A549 (cell line): ENCODE measurements around the gene SOD2. TPM values are rescaled to one million over a fixed set of nuclear protein-coding genes. Genes with fewer than 3 reads are reported as not detected.
A peak's percentile ranks its signal among the peaks of the same experiment; 100 is the strongest.
"Not testable (repeated sequence)": the region's sequence is repeated elsewhere in the genome, so short reads cannot be mapped to it uniquely, and the experiment has no call there.

Experiments
- ATAC-seq, 2 experiments: fragments of 200-7000 bp in 1 of 2; fragments of >200 bp in 1 of 2; cut with Nextera tagmentation in 1 of 2; cut with Tn5 transposase in 1 of 2; 3 replicates each; pipeline versions ENCODE4 v1.8.0 to v1.9.1; 2018 to 2020; ENCODE audit warnings: mild to moderate bottlenecking in 1 of 2, moderate library complexity in 1 of 2
- CTCF ChIA-PET: fragments of 300-600 bp; sonication (Branson Sonifier 250); formaldehyde crosslinking; extraction: SDS; loops from one replicate; lab custom pipeline; 2021; ENCODE audit warnings: antibody characterized with exemption, inconsistent platforms; lab: Yijun Ruan, JAX
- POLR2A ChIA-PET: fragments of 350-600 bp; formaldehyde crosslinking; extraction: SDS; loops from one replicate; lab custom pipeline; 2021; ENCODE audit warnings: antibody characterized with exemption, inconsistent platforms; lab: Yijun Ruan, JAX
- DNase-seq, 2 experiments: peaks; one replicate each; pipeline versions ENCODE4 v3.0.0 to v3.0.0-alpha.2; 2011 to 2016; ENCODE audit warnings: low read depth in 1 of 2, low spot score in 1 of 2
- FAIRE-seq: peaks from 2 replicates; lab custom pipeline; 2011; peaks lifted over from hg19 to GRCh38; lab: Jason Lieb, UNC
- H3K27ac ChIP-seq, 2 experiments: fragments of >200 bp; sonication (Bioruptor Twin); formaldehyde crosslinking; 3 replicates each; pipeline ENCODE4 v1.5.1; 2016 to 2017
- H3K4me1 ChIP-seq: fragments of >200 bp; sonication (Bioruptor Twin); formaldehyde crosslinking; 3 replicates; pipeline ENCODE4 v1.6.1; 2016
- H3K4me2 ChIP-seq: fragments of >200 bp; sonication (Bioruptor Twin); formaldehyde crosslinking; 3 replicates; pipeline ENCODE4 v1.6.1; 2016
- H3K4me3 ChIP-seq: fragments of >200 bp; sonication (Bioruptor Twin); formaldehyde crosslinking; 3 replicates; pipeline ENCODE4 v1.5.1; 2016
- H3K9me3 ChIP-seq: fragments of >200 bp; sonication (Bioruptor Twin); formaldehyde crosslinking; 3 replicates; pipeline ENCODE4 v1.6.1; 2016
- ATOH8 ChIP-seq: fragments of 250-450 bp; sonication (Bioruptor Pico); IDR thresholded peaks from 2 replicates; pipeline ENCODE4 v1.5.0; 2020; ENCODE audit warnings: low read depth, mild to moderate bottlenecking, moderate library complexity
- CBX2 ChIP-seq: fragments of 200-600 bp; sonication (generic); IDR thresholded peaks from 2 replicates; pipeline ENCODE4 v1.6.1; 2016; ENCODE audit warnings: low read depth, mild to moderate bottlenecking, borderline replicate concordance
- EHF ChIP-seq: fragments of 250-450 bp; sonication (Bioruptor Pico); IDR thresholded peaks from 2 replicates; pipeline ENCODE4 v1.5.0; 2020; ENCODE audit warnings: mild to moderate bottlenecking
- EHMT2 ChIP-seq: fragments of 200-600 bp; sonication (generic); IDR thresholded peaks from 2 replicates; pipeline ENCODE4 v1.6.1; 2016; ENCODE audit warnings: antibody characterized with exemption, low read depth, mild to moderate bottlenecking, moderate library complexity
- HOXB13 ChIP-seq: fragments of 250-450 bp; sonication (Bioruptor Pico); IDR thresholded peaks from 2 replicates; pipeline ENCODE4 v1.5.0; 2020; ENCODE audit warnings: low read depth, mild to moderate bottlenecking, moderate library complexity
- MAFK ChIP-seq: fragments of 450-650 bp; IDR thresholded peaks from 2 replicates; pipeline ENCODE4 v1.6.1; 2014; ENCODE audit not compliant: partially characterized antibody
- MAX ChIP-seq: IDR thresholded peaks from 2 replicates; pipeline ENCODE4 v1.6.1; 2012
- RAD21 ChIP-seq, 2 experiments: fragments of >200 bp in 1 of 2; sonication (Bioruptor Twin) in 1 of 2; formaldehyde crosslinking in 1 of 2; IDR thresholded peaks in 1 of 2; conservative IDR thresholded peaks in 1 of 2; 2 replicates in 1 of 2; 3 replicates in 1 of 2; pipeline ENCODE4 v1.6.1; 2012 to 2018; ENCODE audit warnings: inconsistent platforms in 1 of 2
- RARB ChIP-seq: fragments of 250-450 bp; sonication (Bioruptor Pico); IDR thresholded peaks from 2 replicates; pipeline ENCODE4 v1.8.0; 2021; ENCODE audit warnings: mild to moderate bottlenecking, moderate library complexity
- RFX5 ChIP-seq: fragments of 450-650 bp; IDR thresholded peaks from 2 replicates; pipeline ENCODE4 v1.7.1; 2014; ENCODE audit warnings: antibody characterized with exemption, mild to moderate bottlenecking, moderate library complexity
- RNF2 ChIP-seq: fragments of 200-600 bp; sonication (generic); IDR thresholded peaks from 2 replicates; pipeline ENCODE4 v1.6.1; 2016; ENCODE audit warnings: low read depth, mild to moderate bottlenecking, antibody characterized with exemption, moderate library complexity, borderline replicate concordance
- USF2 ChIP-seq: fragments of 450-650 bp; IDR thresholded peaks from 2 replicates; pipeline ENCODE4 v1.6.1; 2014; ENCODE audit warnings: antibody characterized with exemption
- ZFP36 ChIP-seq: fragments of 450-650 bp; IDR thresholded peaks from 2 replicates; pipeline ENCODE4 v1.6.1; 2014; ENCODE audit warnings: borderline replicate concordance; ENCODE audit not compliant: partially characterized antibody
- ZNF302 ChIP-seq: fragments of 250-450 bp; sonication (Bioruptor Pico); IDR thresholded peaks from 2 replicates; pipeline ENCODE4 v1.9.0; 2021; ENCODE audit warnings: inconsistent platforms, mild to moderate bottlenecking, moderate library complexity
- WGBS: methylation state at CpG from one replicate; pipeline ENCODE4 v1.1.6; 2017; ENCODE audit errors: missing lambda C conversion rate; 5-methylcytosine and 5-hydroxymethylcytosine counted together
- polyA plus RNA-seq, 4 experiments: library from polyadenylated mRNA; depleted of rRNA in 3 of 4; stranded (reverse); fragments of >200 nt; fragmentation: RNase III in 1 of 4; extraction: RNeasy Plus Mini Kit Qiagen cat#74134 plus additional on column Dnase treatment in 1 of 4; gene quantifications; 2 replicates in 3 of 4; 3 replicates in 1 of 4; pipeline ENCODE4 v1.2.3, GENCODE V29; 2011 to 2017

Gene SOD2
- polyA plus RNA-seq, 2 of the 4 experiments (the other 2 are of a cell fraction) = 34.8 to 81.0 TPM

GRCh38 chr6:159726255-159726917, 33.3 kb upstream of the SOD2 start (continued):
- TF ChIP-seq RAD21 (conservative IDR thresholded peaks at IDR 0.05 in 1 of 2, IDR thresholded peaks at IDR 0.05 in 1 of 2) (no peak), MAFK (no peak), ZNF302 (CRISPR knock-in tag) (no peak), HOXB13 (CRISPR knock-in tag) (peak; percentile 68; the same call in 1 of the 2 replicates), ATOH8 (CRISPR knock-in tag) (no peak)
- TF ChIP-seq, all 56 proteins: peak for 4

GRCh38 chr6:159725208-159725607, 32.2 kb upstream of the SOD2 start:
- H3K4me3 ChIP-seq, FAIRE-seq, DNase-seq, POLR2A ChIA-PET, H3K9me3 ChIP-seq, H3K27ac ChIP-seq, ATAC-seq: not testable (repeated sequence)
- WGBS = 100% methylated on average over 2 of the region's 3 CpGs
- Histone ChIP-seq H3K4me2 (peak overlapping the region; percentile 99), H3K4me1 (peaks cover 18% of the 10 kb centered on the region; the same call in 2 of the 3 replicates)
- CTCF ChIA-PET = interaction anchor here (0.6 kb wide), 1 partner anchor 71 kb away, joined by 3 read pairs; no protein-coding TSS in a partner anchor

- no peak for FAIRE-seq
- H3K4me2 ChIP-seq = peak overlapping the region; percentile 99; the same call in 2 of the 3 replicates
- no peak overlapping the region for H3K27ac ChIP-seq
- peaks cover 14% of the 10 kb centered on the region; the same call in 2 of the 3 replicates for H3K4me1 ChIP-seq
- POLR2A ChIA-PET = interaction anchor here (0.7 kb wide), 1 partner anchor 88 kb away, joined by 11 read pairs; no protein-coding TSS in a partner anchor
- WGBS = 100% methylated on average over 4 of the region's 4 CpGs
- TF ChIP-seq RFX5 (no peak), RARB (CRISPR knock-in tag) (no peak), MAX (no peak), RNF2 (no peak), MAFK (no peak), ZFP36 (no peak), HOXB13 (CRISPR knock-in tag) (no peak)
- TF ChIP-seq, all 56 proteins: peak for 0
- no peak for DNase-seq
- Histone ChIP-seq H3K4me3 (no peak overlapping the region), H3K9me3 (no peaks in the 10 kb centered on the region)
- no peak for ATAC-seq
- CTCF ChIA-PET = interaction anchor here (1.8 kb wide), 1 partner anchor 33 kb away, joined by 5 read pairs; no protein-coding TSS in a partner anchor
Observed at GRCh38 chr6:159724778-159725177, 31.7 kb upstream of the SOD2 start.

GRCh38 chr6:159723259-159723658, 30.2 kb upstream of the SOD2 start:
- Histone ChIP-seq H3K27ac (no peak overlapping the region), H3K9me3 (no peaks in the 10 kb centered on the region), H3K4me3 (no peak overlapping the region), H3K4me2 (no peak overlapping the region), H3K4me1 (0 out of 3 replicates have a peak, but pooled peaks cover 4% of the 10 kb centered on the region)
- ChIA-PET CTCF (interaction anchor here (0.6 to 1.8 kb wide), 3 partner anchors 28 to 32 kb away, joined by 3 to 5 read pairs (median 4); no protein-coding TSS in a partner anchor), POLR2A (no interaction called here)
- WGBS = 91% methylated on average over 2 of the region's 2 CpGs
- ATAC-seq = no peak
- no peak for DNase-seq
- TF ChIP-seq ATOH8 (CRISPR knock-in tag) (no peak), EHF (no peak), USF2 (no peak), EHMT2 (no peak), RARB (CRISPR knock-in tag) (no peak), CBX2 (no peak)
- no peak for FAIRE-seq
